Measurements from ENCODE around the gene PLCH1.
"Not testable (repeated sequence)": the region's sequence is repeated elsewhere in the genome, so short reads cannot be mapped to it uniquely, and the experiment has no call there.

Gene PLCH1

DNA sequence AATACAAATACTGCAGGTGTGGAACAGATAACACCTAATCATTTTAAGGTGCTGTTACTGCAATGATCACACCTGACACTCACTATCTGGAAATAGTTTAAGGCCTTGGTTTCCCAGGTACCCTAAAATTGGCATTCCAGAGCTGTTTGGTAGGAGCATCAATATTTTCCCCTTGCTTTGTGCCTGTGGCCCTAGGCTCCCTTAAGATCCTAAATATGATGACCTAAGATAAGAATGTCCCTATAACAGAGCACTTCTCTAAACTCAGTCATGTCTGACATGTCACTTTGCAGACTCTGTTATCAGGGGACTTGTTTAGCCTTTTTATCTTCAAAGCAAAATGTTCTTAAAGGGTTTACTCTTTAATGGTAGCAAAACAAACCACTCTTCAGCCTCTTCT lies 335.5 kb downstream of the PLCH1 start:
- DNase-seq, result no peak

DNA sequence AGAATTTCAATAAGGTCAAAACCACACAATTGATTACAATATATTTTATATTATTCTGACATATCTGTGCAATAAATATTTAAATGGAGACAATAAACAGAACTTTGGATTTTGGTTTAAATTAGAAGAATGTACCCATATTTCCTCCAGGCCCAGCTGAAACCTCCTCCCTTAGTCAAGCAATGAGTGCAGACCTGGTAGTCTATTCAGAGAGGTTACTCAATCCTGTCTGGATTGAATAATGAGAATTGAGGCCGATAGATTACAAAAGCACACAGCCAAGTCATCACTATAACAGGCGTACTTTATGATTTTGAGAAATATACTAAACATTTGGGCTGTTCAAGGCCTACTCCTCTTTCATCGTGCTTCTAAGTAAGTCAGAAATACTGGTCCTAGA lies 336.9 kb downstream of the PLCH1 start:
- no peak for DNase-seq

GRCh38 chr3:155407331-155407730 lies 337.5 kb downstream of the PLCH1 start:
- DNase-seq, result no peak

- no peak for DNase-seq
Observed at GRCh38 chr3:155404486-155404885, 340.4 kb downstream of the PLCH1 start.

DNA sequence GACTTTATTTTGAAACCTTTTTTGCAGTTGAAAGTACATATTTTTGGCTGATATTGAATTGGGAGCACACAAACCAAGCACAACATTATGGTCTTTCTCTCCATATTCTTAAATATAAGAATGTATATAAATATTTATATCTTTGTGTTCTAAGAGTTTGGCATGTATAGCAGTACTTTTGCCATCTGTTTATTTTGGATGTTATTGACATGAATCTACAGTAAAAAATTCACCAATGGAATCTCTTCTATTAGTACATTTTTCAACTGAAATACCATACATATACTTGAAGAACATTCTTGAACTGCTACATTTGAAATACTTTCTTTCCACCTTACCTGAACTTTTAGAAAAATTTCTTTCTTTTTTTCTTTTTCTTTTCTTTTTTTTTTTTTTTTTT lies 342.2 kb downstream of the PLCH1 start:
- no peak for DNase-seq

DNA sequence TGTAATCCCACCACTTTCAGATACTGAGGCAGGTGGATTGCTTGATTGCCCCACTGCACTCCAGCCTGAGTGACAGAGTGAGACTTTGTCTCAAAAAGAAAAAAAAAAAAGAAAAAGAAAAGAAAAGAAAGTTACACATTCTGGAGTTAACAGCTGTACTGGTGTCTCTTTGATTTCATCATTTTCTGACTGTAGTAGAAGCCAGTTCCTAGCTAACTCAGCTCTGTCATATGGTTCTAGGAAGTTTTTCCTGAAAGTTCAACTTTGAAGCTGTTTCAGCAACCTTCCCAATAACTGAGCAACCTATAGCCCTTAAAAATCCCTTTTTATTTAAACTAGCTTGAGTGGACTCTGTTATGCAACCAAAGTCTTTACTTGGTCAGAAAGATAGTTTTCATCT lies 346.8 kb downstream of the PLCH1 start:
- no peak for DNase-seq

GRCh38 chr3:155394896-155395295 lies 350.0 kb downstream of the PLCH1 start:
- DNase-seq, result not testable (repeated sequence)

GRCh38 chr3:155394240-155394639 lies 350.6 kb downstream of the PLCH1 start:
- DNase-seq, result no peak

DNA sequence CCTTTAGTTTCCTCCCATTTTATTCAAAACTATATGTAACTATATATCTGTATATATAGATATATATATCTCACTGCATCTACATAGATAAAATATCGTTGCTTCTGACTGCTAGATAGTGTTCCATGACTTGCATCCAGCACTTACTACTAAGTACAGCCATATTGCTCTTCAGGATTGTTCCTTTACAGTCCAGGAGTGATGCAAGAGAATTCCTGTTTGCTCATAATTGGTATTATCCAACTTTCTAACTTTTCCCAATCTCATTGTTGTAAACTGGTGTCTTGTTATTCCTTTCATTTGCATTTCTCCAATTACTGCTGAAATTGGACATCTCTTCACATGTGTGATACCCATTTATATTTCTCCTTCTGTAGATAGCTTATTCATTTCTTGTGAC lies 351.6 kb downstream of the PLCH1 start:
- DNase-seq, result no peak

GRCh38 chr3:155392138-155392537 lies 352.7 kb downstream of the PLCH1 start:
- no peak for DNase-seq

GRCh38 chr3:155391551-155391958 lies 353.3 kb downstream of the PLCH1 start:
- DNase-seq, result no peak

DNA sequence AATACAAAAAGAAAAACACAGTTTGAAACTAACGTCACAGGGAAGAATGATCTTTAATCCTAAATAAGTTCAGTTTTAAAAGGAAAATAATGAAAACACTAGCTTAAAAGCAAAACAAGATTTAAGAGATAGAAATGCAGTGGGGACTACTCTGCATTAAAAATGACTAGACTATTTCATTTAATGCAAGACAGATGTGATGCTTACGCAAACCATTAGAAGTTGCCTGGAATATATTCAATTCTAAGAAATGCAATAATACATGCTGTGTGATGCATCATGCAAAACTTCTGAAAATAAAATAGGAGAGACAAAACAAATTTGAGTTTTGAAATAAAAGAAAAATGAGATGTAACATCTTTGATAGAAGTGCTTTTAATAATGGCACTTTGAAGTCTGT lies 353.8 kb downstream of the PLCH1 start:
- DNase-seq, result no peak

DNA sequence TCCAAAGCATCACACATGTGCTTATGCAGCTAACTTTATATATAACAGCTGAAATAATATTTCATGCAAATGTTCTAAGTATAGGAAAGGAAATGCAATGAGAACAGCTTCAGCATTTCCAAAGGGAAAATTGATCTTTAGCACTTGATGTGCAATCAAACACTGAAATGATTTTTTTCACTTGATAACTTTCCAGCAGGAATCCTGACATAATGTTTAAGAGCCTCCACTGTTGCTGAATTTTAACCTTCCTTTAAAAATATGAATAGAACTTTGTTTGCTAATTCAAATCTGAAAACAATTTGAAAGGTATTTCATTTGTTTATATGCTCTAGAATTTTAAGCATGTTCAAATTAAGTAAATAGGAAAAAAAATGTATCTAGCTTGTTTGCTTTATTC lies 354.5 kb downstream of the PLCH1 start:
- no peak for DNase-seq

DNA sequence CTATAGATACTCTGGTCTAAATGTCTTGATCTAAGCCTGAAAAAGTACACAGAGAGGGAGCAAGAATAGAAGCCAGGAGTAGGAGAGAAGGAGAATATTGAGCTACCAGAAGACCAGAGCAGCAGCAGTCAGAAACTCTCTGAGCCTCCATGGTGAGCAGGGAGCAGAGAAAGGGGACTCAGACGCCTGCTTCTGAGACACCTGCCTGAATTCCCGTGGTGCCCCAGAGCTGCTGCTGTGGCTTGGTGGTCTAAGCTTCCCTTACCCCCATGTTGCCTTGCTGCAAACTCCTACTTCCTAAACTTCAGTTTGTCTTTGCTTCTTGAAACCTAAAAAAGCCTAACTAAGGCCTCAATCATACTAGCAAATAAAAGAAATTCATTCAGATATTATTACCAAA lies 356.5 kb downstream of the PLCH1 start:
- DNase-seq, result no peak

- DNase-seq, result no peak
Observed at GRCh38 chr3:155387571-155387970, 357.3 kb downstream of the PLCH1 start.

DNA sequence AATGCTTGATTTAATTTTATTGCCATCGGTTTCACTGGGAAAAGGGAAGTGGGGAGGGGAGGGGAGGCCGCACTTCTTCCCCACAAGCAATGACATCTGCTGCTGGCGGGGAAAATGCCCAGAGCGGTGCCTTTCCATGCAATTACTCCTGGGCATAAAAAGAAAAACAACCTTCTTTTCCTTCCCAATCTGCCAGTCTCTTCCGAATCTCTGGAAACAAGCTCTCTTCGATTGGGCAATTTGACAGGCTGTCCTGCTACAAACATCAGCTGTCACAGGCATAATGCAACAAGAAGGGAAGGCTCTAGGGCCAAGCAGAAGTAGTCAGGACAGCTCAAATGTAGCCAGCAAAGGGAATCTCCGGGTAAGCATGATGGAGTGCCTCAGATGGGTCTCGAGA lies 358.0 kb downstream of the PLCH1 start:
- no peak for DNase-seq

DNA sequence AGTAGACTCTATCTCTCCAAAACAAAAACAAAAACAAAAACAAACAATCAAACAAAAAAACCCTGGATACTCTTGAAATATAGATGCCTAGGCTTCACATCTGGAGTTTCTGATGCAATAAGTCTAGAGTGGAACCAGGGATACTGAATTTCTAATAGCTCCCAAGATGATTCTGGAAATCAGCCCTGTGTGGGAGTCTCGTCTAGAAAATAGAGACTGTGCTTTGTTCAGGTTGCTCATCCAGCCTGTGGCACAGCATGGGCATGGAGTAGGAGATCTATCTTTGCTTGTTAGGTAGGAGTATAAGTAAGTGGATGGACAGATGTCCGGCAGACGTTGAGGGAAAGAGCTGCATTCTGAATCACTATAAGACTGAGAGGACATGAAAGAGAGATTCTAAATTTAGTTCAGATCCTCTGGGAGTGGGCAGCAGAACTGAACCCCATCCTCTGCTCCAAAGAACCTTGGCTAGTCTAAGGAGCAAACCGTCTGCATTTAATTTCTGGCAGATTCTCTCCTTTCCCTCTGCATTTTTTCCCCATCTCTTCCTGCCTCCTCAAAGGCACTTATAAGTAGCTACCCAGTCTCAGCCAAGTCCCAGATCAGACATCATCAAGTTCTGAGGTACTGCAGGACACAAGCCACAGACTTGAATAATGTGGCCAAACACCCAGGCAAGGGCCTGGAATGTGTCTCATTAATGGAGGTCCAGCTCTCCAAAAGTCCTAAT lies 358.8 kb downstream of the PLCH1 start:
- no peak for DNase-seq

GRCh38 chr3:155382396-155383042 lies 362.4 kb downstream of the PLCH1 start:
- DNase-seq, result peak; percentile 50

DNA sequence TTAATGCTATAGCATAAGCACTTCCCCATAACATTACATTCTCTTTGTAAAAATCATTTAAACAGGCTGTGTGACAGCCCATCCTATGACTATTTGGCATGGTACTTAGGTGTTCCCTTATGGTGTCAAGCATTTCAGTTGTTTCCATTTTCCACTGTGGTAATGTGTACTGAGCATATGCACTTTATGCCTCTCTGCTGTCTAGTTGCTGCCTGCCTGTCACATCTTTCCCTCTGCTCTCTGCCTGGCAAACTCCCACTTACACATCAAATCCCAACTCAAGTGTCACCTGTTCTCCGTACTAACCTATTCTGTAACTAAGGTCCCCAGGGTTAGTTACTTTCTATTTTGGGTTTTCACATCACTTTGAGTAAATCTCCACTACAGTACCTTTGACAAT lies 367.0 kb downstream of the PLCH1 start:
- no peak for DNase-seq

GRCh38 chr3:155377071-155377470 lies 367.8 kb downstream of the PLCH1 start:
- no peak for DNase-seq

GRCh38 chr3:155372281-155372680 lies 372.6 kb downstream of the PLCH1 start:
- DNase-seq, result no peak

- no peak for DNase-seq
Observed at GRCh38 chr3:155370764-155371503, 373.9 kb downstream of the PLCH1 start.

DNA sequence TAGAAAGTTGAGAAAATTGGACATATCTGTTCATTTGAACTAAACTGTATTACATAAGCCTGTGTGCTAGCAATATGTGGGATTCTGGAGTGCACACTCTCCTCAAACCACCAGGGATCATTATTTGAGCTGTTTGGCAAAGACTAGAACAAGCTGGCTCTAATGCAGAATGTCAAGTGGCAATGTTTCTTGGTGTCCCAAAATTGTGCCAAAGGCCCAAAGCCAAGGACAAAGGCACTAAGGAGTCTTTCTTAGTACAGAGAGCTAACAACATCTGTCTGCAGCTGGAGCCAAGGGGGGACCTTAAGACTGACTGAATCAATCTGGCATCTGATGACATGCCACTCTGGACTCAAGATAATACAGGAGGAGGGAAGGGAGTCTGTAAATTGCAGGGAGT lies 374.7 kb downstream of the PLCH1 start:
- DNase-seq, result no peak

DNA sequence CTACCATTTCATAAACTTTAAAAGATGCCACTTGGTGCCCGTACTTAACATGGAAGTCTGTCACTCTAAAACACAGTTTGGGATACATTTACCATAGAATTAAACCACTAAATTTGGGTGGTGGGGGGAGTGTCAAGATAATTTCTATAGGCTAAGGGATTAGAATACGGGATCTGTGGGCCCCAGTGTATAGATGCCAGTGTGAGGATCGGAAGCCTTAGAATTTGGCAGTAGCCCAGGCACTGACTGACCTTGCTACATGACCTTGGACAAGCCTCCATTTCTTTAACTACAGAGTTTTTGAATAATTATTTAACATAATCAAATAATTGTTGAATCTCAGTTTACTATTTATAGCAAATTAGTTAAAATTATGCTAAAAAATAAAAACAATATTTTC lies 375.1 kb downstream of the PLCH1 start:
- DNase-seq, result no peak
